ENCODE measurements around the gene CUX1. TPM values are rescaled to one million over a fixed set of nuclear protein-coding genes. Genes with fewer than 3 reads are reported as not detected.

The CUX1 gene
- total RNA-seq, 1 donor from 2014 or later = 66.4 TPM

- Histone ChIP-seq H3K9ac (peak within 1 kb of the TSS; percentile 35), H3K79me2 (ENCODE audit: low read depth) (no peaks in the 10 kb centered on the region), H3K27ac (no peak within 1 kb of the TSS), H3K4me3 (peak within 1 kb of the TSS; percentile 95), H2AFZ (replicated peaks) (peak within 1 kb of the TSS; percentile 66), H3K36me3 (no peaks in the 10 kb centered on the region), H3F3A (ENCODE audit: low read depth) (peaks cover 25% of the 10 kb centered on the region), H3K9me3 (ENCODE audit: low read depth) (no peaks in the 10 kb centered on the region), H3K4me2 (peak within 1 kb of the TSS; percentile 97), H3K27me3 (peaks cover 12% of the 10 kb centered on the region), H3K4me1 (peaks cover 19% of the 10 kb centered on the region), H4K20me1 (ENCODE audit: low read depth) (peaks cover 40% of the 10 kb centered on the region)
- peak within 1 kb of the TSS; percentile 87 for H3K4me3 Mint-ChIP-seq
- H3K4me1 Mint-ChIP-seq = peaks cover 25% of the 10 kb centered on the region
- peaks cover 6% of the 10 kb centered on the region for H3K27me3 Mint-ChIP-seq (ENCODE audit: insufficient read depth, low read depth)
- H3K27ac Mint-ChIP-seq = no peak within 1 kb of the TSS
- peak; percentile 87 for DNase-seq (ENCODE audit: low spot score)
- H3K36me3 Mint-ChIP-seq = no peaks in the 10 kb centered on the region
- TF ChIP-seq EZH2 (IDR thresholded peaks at IDR 0.05) (no peak), CTCF (IDR thresholded peaks at IDR 0.05) (no peak), EZH2phosphoT487 (IDR thresholded peaks at IDR 0.05) (no peak)
- H3K9me3 Mint-ChIP-seq = no peaks in the 10 kb centered on the region
Measured at GRCh38 chr7:102286237-102287110, 469.0 kb downstream of the CUX1 start, which contains the start of gene SH2B2. Gene SH2B2 (plus strand): TSS chr7:102286868. CDS start chr7:102300551, 13,683 bp downstream.

GRCh38 chr7:102287111-102287980 is 469.9 kb downstream of the CUX1 start:
- H3K36me3 ChIP-seq = no peaks in the 10 kb centered on the region
- no peak overlapping the region for H3K27ac Mint-ChIP-seq
- H3K4me3 Mint-ChIP-seq = peak overlapping the region; percentile 87
- H3K27ac ChIP-seq = no peak overlapping the region
- peak overlapping the region; percentile 25 for H3K9ac ChIP-seq
- H3F3A ChIP-seq (ENCODE audit: low read depth) = peaks cover 25% of the 10 kb centered on the region
- no peaks in the 10 kb centered on the region for H3K79me2 ChIP-seq (ENCODE audit: low read depth)
- peak; percentile 65 for DNase-seq (ENCODE audit: low spot score)
- peaks cover 12% of the 10 kb centered on the region for H3K27me3 ChIP-seq
- no peaks in the 10 kb centered on the region for H3K9me3 Mint-ChIP-seq
- H3K4me3 ChIP-seq = peak overlapping the region; percentile 95
- peaks cover 6% of the 10 kb centered on the region for H3K27me3 Mint-ChIP-seq (ENCODE audit: insufficient read depth, low read depth)
- peak overlapping the region; percentile 56 for H2AFZ ChIP-seq (replicated peaks)
- no peaks in the 10 kb centered on the region for H3K9me3 ChIP-seq (ENCODE audit: low read depth)
- TF ChIP-seq EZH2 (IDR thresholded peaks at IDR 0.05) (no peak), EZH2phosphoT487 (IDR thresholded peaks at IDR 0.05) (no peak), CTCF (IDR thresholded peaks at IDR 0.05) (no peak)
- peaks cover 30% of the 10 kb centered on the region for H3K4me1 Mint-ChIP-seq
- H3K4me1 ChIP-seq = peaks cover 19% of the 10 kb centered on the region
- peak overlapping the region; percentile 97 for H3K4me2 ChIP-seq
- peaks cover 49% of the 10 kb centered on the region for H4K20me1 ChIP-seq (ENCODE audit: low read depth)
- H3K36me3 Mint-ChIP-seq = no peaks in the 10 kb centered on the region

GRCh38 chr7:102287981-102288278 is 470.5 kb downstream of the CUX1 start:
- Mint-ChIP-seq H3K27me3 (ENCODE audit: insufficient read depth, low read depth) (peaks cover 6% of the 10 kb centered on the region), H3K36me3 (no peaks in the 10 kb centered on the region), H3K4me1 (peaks cover 30% of the 10 kb centered on the region), H3K9me3 (no peaks in the 10 kb centered on the region), H3K27ac (no peak overlapping the region), H3K4me3 (peak overlapping the region; percentile 87)
- peaks cover 12% of the 10 kb centered on the region for H3K27me3 ChIP-seq
- no peak overlapping the region for H2AFZ ChIP-seq (replicated peaks)
- peak overlapping the region; percentile 97 for H3K4me2 ChIP-seq
- H3K4me3 ChIP-seq = peak overlapping the region; percentile 95
- H3K4me1 ChIP-seq = peaks cover 19% of the 10 kb centered on the region
- peak; percentile 33 for DNase-seq (ENCODE audit: low spot score)
- H3K9ac ChIP-seq = peak overlapping the region; percentile 20
- H3K9me3 ChIP-seq (ENCODE audit: low read depth) = no peaks in the 10 kb centered on the region
- peaks cover 24% of the 10 kb centered on the region for H3F3A ChIP-seq (ENCODE audit: low read depth)
- H3K79me2 ChIP-seq (ENCODE audit: low read depth) = no peaks in the 10 kb centered on the region
- H3K27ac ChIP-seq = no peak overlapping the region
- H3K36me3 ChIP-seq = no peaks in the 10 kb centered on the region
- H4K20me1 ChIP-seq (ENCODE audit: low read depth) = peaks cover 55% of the 10 kb centered on the region
- no peak for TF ChIP-seq EZH2phosphoT487 (IDR thresholded peaks at IDR 0.05)
- no peak for TF ChIP-seq CTCF (IDR thresholded peaks at IDR 0.05)
- no peak for TF ChIP-seq EZH2 (IDR thresholded peaks at IDR 0.05)

Data from neural progenitor cell (in vitro differentiated cells).